Measurements from ENCODE around the gene KIT. TPM values are rescaled to one million over a fixed set of nuclear protein-coding genes. Genes with fewer than 3 reads are reported as not detected.

KIT gene
- total and polyA plus RNA-seq, 2 donors (not counting 1 experiment from before 2014, with no cell fraction given), result 0.01 TPM; not detected in 1

DNA sequence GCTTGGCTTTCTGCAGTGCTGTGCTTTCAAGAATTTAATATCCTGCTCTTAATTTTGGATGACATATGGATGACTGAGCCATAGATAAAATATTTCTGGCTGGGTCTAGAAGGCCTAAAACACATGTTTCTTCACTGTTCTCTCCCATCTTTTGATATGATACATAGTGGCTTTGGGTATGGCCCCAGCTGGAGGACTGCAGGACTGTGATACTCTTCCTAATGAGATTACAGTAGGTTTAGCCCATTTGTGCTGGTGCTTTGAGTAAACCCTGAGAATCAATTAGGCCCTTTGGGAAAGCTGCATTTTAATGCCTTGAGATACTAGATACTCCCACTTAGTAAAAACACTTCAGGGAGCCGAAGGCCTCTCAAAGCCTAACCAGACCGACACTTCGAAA, 38.0 kb downstream of the KIT start:
- H3K4me2 ChIP-seq (replicated peaks; ENCODE audit: low read depth, low read length, poor library complexity, severe bottlenecking), result no peak overlapping the region
- intact Hi-C loops (cut with micrococcal nuclease), result no loop called here
- CTCF ChIA-PET, result no interaction called here
- Mint-ChIP-seq H3K4me1 (no peaks in the 10 kb centered on the region), H3K4me3 (no peak overlapping the region), H3K27ac (no peak overlapping the region), H3K27me3 (peaks cover 19% of the 10 kb centered on the region), H3K9me3 (ENCODE audit: insufficient read depth) (no peaks in the 10 kb centered on the region)
- no peaks in the 10 kb centered on the region for H3K4me1 ChIP-seq (ENCODE audit: control insufficient read depth in 2 of 2, insufficient read depth in 2 of 2, low read length in 2 of 2)
- H3K79me2 ChIP-seq (ENCODE audit: control insufficient read depth, insufficient read depth, low read length), result no peaks in the 10 kb centered on the region
- H3K36me3 ChIP-seq (replicated peaks in 1 of 2; ENCODE audit: control extremely low read depth in 1 of 2, control insufficient read depth in 1 of 2, extremely low read depth in 1 of 2, insufficient read depth in 2 of 2, low read length in 1 of 2), result no peaks in the 10 kb centered on the region
- DNase-seq (no peak), ATAC-seq (ENCODE audit: low read depth) (no peak)
- H3K27me3 ChIP-seq (replicated peaks in 1 of 4; ENCODE audit: control extremely low read depth in 1 of 4, control insufficient read depth in 3 of 4, insufficient read depth in 4 of 4, low read length in 3 of 4), result peaks cover 0 to 7% (median 0%) of the 10 kb centered on the region in 4 experiments
- H2AFZ ChIP-seq (ENCODE audit: insufficient read depth, low read depth, low read length, poor library complexity, severe bottlenecking), result no peak overlapping the region
- no peak overlapping the region for H3K27ac ChIP-seq (ENCODE audit: low read length in 2 of 2)
- no peaks in the 10 kb centered on the region for H4K20me1 ChIP-seq (ENCODE audit: control insufficient read depth, insufficient read depth, low read length, poor library complexity, severe bottlenecking)
- H3K4me3 ChIP-seq (ENCODE audit: control extremely low read depth in 1 of 5, extremely low read depth in 1 of 5, insufficient read depth in 1 of 5, low read depth in 2 of 5, low read length in 4 of 5), result no peak overlapping the region
- WGBS (ENCODE audit: insufficient coverage), result no CpG with 5 or more reads among the region's 3 CpGs
- no peaks in the 10 kb centered on the region for H3K9me3 ChIP-seq (ENCODE audit: control extremely low read depth in 1 of 3, control insufficient read depth in 2 of 3, insufficient read depth in 1 of 3, low read length in 2 of 3)
- H3K9ac ChIP-seq (ENCODE audit: low read length), result no peak overlapping the region
- TF ChIP-seq, protein P1, sequence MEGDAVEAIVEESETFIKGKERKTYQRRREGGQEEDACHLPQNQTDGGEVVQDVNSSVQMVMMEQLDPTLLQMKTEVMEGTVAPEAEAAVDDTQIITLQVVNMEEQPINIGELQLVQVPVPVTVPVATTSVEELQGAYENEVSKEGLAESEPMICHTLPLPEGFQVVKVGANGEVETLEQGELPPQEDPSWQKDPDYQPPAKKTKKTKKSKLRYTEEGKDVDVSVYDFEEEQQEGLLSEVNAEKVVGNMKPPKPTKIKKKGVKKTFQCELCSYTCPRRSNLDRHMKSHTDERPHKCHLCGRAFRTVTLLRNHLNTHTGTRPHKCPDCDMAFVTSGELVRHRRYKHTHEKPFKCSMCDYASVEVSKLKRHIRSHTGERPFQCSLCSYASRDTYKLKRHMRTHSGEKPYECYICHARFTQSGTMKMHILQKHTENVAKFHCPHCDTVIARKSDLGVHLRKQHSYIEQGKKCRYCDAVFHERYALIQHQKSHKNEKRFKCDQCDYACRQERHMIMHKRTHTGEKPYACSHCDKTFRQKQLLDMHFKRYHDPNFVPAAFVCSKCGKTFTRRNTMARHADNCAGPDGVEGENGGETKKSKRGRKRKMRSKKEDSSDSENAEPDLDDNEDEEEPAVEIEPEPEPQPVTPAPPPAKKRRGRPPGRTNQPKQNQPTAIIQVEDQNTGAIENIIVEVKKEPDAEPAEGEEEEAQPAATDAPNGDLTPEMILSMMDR (IDR thresholded peaks at IDR 0.05), result no peak
- no peak for TF ChIP-seq EZH2 (IDR thresholded peaks at IDR 0.05; ENCODE audit: borderline replicate concordance, insufficient read depth, low read depth, low read length, poor library complexity, severe bottlenecking)
- POLR2A ChIA-PET, result no interaction called here

DNA sequence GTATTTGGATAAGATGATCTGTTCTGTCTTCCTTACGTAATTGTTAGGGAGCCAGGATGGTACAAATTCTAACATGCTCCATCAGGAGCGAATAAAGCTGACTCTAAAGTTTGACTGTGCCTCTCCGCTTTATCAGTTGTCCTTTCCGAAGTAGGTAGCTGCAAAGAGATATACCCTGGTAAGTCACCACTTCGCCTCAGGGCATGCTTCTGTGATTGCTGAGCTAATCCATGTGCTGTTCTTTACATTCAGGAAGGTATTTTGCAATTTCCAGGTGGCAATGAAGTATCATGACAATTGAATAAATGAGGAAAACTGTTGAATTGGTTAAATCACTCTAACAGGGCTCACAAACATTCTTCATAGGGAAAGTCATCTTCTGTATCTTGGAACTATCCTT, 38.9 kb downstream of the KIT start:
- no peaks in the 10 kb centered on the region for H3K36me3 ChIP-seq (replicated peaks in 1 of 2; ENCODE audit: control extremely low read depth in 1 of 2, control insufficient read depth in 1 of 2, extremely low read depth in 1 of 2, insufficient read depth in 2 of 2, low read length in 1 of 2)
- ChIA-PET POLR2A (no interaction called here), CTCF (no interaction called here)
- DNase-seq (no peak), ATAC-seq (ENCODE audit: low read depth) (no peak)
- TF ChIP-seq, protein P1 (IDR thresholded peaks at IDR 0.05), result no peak
- no peak for TF ChIP-seq EZH2 (IDR thresholded peaks at IDR 0.05; ENCODE audit: borderline replicate concordance, insufficient read depth, low read depth, low read length, poor library complexity, severe bottlenecking)
- 95% methylated on average over 5 of the region's 5 CpGs for WGBS (ENCODE audit: insufficient coverage)
- H2AFZ ChIP-seq (ENCODE audit: insufficient read depth, low read depth, low read length, poor library complexity, severe bottlenecking), result no peak overlapping the region
- Mint-ChIP-seq H3K9me3 (ENCODE audit: insufficient read depth) (no peaks in the 10 kb centered on the region), H3K4me1 (no peaks in the 10 kb centered on the region), H3K27me3 (peaks cover 16% of the 10 kb centered on the region), H3K27ac (no peak overlapping the region), H3K4me3 (no peak overlapping the region)
- H3K9me3 ChIP-seq (ENCODE audit: control extremely low read depth in 1 of 3, control insufficient read depth in 2 of 3, insufficient read depth in 1 of 3, low read length in 2 of 3), result no peaks in the 10 kb centered on the region
- no peak overlapping the region for H3K4me2 ChIP-seq (replicated peaks; ENCODE audit: low read depth, low read length, poor library complexity, severe bottlenecking)
- H3K4me3 ChIP-seq (ENCODE audit: control extremely low read depth in 1 of 5, extremely low read depth in 1 of 5, insufficient read depth in 1 of 5, low read depth in 2 of 5, low read length in 4 of 5), result no peak overlapping the region
- H3K27me3 ChIP-seq (replicated peaks in 1 of 4; ENCODE audit: control extremely low read depth in 1 of 4, control insufficient read depth in 3 of 4, insufficient read depth in 4 of 4, low read length in 3 of 4), result no peaks in the 10 kb centered on the region
- no peak overlapping the region for H3K27ac ChIP-seq (ENCODE audit: low read length in 2 of 2)
- no peaks in the 10 kb centered on the region for H4K20me1 ChIP-seq (ENCODE audit: control insufficient read depth, insufficient read depth, low read length, poor library complexity, severe bottlenecking)
- intact Hi-C loops (cut with micrococcal nuclease), result no loop called here
- no peak overlapping the region for H3K9ac ChIP-seq (ENCODE audit: low read length)
- H3K79me2 ChIP-seq (ENCODE audit: control insufficient read depth, insufficient read depth, low read length), result no peaks in the 10 kb centered on the region
- H3K4me1 ChIP-seq (ENCODE audit: control insufficient read depth in 2 of 2, insufficient read depth in 2 of 2, low read length in 2 of 2), result no peaks in the 10 kb centered on the region
